DND-41 (cell line): Measurements from ENCODE around the gene SCMH1.

Source experiments
- EZH2 ChIP-seq: IDR thresholded peaks from 3 replicates; pipeline ENCODE4 v1.6.1; 2012; ENCODE audit warnings: borderline replicate concordance, low read depth, mild to moderate bottlenecking, moderate library complexity, low read length, inconsistent platforms; ENCODE audit not compliant: severe bottlenecking
- TF ChIP-seq, protein P1 (sequence below): IDR thresholded peaks from 2 replicates; pipeline ENCODE4 v1.5.1; 2012; ENCODE audit warnings: borderline replicate concordance, low read length, moderate library complexity, mild to moderate bottlenecking; ENCODE audit not compliant: poor library complexity, severe bottlenecking; ENCODE audit errors: extremely low read depth

DNA sequence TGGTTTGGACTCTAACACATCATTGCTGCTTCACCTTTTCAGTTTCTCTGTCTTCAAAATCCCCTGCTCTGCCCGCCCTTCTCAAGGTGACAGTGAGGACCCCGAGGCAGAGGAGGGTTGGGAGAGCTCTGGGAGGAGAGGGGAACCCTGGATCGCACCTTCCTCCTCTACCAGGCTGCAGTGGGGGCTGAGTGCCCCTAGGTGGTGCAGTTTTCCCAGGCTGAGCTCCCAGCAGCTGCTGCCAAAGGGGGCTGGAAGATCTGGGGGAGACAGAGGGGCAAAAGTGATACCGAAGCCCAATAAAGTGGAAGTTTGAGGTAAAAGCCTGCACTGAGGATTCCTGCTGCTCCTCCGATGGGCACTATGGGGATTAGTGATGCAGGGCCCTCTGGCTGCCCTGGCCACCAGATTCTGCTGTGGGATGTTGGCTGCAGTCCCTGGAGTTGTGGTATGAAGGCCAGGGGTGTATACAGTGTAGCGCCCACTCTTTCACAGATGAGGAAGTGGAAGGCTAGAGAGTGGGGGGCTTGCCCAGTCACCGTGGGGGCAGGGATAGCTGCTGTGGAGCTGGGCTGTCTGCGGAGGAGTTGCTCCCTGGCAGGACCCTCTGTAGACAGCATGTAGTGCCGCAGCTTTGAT is 40.7 kb upstream of the SCMH1 start:
- TF ChIP-seq, protein P1, sequence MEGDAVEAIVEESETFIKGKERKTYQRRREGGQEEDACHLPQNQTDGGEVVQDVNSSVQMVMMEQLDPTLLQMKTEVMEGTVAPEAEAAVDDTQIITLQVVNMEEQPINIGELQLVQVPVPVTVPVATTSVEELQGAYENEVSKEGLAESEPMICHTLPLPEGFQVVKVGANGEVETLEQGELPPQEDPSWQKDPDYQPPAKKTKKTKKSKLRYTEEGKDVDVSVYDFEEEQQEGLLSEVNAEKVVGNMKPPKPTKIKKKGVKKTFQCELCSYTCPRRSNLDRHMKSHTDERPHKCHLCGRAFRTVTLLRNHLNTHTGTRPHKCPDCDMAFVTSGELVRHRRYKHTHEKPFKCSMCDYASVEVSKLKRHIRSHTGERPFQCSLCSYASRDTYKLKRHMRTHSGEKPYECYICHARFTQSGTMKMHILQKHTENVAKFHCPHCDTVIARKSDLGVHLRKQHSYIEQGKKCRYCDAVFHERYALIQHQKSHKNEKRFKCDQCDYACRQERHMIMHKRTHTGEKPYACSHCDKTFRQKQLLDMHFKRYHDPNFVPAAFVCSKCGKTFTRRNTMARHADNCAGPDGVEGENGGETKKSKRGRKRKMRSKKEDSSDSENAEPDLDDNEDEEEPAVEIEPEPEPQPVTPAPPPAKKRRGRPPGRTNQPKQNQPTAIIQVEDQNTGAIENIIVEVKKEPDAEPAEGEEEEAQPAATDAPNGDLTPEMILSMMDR, result peak; percentile 89
- TF ChIP-seq EZH2, result no peak
